Activated CD4-positive, alpha-beta T cell treated with anti-CD3 and anti-CD28 coated beads, Interleukin-2, amount 50 U/mL, for 48 hours (primary cell): ENCODE measurements around the gene CPNE5.

Experiments used
- DNase-seq, 2 experiments: peaks; one replicate each; pipeline ENCODE4 v3.0.0-alpha.2; 2020

The CPNE5 gene

GRCh38 chr6:36787210-36787609 is 52.0 kb downstream of the CPNE5 start:
- DNase-seq = no peak

DNA sequence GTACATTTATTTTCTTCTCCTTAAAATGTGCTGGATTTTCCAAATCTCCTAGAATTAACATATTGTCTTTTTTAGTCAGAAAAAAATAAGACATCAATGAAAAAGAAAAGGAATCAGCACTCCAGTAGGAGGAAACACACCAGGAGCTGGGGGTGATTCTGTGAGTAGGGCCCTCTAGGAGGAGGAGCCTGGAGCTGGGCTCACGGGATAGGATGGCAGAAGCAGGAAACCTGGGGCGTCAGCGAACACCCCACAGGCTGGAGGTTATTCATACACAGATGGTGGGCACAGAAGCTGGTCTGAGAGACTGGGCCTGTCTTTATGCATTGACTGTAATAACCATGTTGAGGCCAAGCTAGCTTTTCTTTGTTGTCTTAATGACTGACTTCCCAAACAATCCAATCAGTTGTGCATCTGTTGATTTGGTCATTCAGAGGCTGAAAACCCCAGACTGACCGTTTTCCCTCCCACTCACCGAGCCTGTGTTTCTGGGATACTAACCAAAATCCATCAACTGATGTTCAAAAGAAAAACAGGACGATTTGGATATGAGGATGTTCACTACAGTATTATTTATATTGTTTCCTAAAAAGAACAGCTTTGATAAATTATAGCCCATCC is 53.1 kb downstream of the CPNE5 start:
- no peak for DNase-seq

GRCh38 chr6:36784376-36784636 is 54.9 kb downstream of the CPNE5 start:
- DNase-seq = no peak

GRCh38 chr6:36783603-36784375 is 55.5 kb downstream of the CPNE5 start:
- no peak for DNase-seq

- no peak for DNase-seq
These were observed 57.6 kb downstream of the CPNE5 start for GRCh38 chr6:36781669-36782068.

DNA sequence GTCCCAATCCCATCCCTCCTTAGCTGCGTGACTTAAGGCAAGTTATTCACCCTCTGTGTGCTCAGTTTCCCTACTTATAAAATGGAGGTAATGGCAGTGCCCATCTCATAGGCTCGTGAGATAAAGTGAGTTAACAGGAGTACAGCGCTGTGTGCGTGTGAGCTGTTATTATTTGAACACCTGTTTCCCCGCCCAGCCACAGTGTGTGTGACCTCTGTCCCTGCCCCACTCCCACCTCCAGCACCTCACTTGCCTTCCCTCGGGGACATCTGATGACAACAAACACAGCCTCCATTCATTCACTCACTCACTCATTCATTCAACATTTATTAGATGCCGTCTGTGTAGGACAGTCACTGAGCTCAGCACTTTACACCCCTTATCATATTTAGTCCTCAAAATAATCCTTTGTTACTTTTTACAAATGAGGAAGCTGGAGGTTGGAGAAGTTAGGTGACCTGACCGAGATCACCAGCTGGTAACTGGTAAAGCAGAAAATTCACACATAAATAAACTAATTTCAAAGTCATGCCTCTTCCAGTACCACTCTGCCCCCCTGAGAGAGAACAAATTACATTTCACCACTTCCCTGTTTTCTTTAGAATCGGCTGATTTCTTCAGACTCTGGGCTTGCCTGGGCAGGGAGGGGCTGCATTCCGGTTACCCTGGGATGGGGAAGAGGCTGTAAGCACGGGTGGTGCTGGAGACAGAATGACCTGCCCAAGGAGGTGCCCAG is 58.6 kb downstream of the CPNE5 start:
- no peak for DNase-seq

DNA sequence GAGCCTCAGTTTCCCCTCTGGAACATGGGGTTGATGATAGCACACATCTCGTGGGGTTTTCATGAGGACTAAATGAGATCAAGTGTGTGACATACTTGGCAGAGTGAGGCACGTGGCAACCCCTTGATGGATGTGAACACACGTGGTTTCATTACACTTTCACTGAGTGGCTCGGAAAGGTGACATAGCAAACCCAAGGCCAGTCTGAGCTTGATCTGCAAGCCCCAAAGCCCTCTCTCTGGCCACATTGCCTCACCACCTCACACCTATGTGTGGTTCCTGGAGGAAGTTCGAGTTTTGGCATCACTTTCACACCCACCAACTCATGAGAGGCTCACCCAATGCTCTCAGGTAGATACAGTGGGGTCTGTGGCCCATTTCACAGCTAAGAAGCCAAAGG is 60.0 kb downstream of the CPNE5 start:
- DNase-seq = no peak

DNA sequence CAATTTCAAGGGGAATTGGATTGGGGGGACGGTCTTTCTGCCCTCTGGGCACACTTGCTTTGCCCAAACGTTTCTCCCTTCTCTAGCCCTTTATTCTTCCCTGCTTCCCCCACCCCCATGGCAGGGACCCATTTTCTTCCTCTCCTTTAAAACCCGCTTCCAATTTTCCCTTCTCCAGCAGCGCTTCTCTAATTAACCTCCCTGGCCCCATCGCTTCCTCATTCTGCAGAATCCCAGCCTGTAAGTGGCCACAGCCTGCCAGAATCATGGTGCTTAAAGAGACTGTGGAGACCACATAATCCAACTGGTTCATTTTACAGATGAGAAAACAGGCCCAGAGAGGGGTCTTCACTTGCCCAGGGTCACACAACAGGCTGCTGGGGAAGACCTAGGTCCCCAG is 61.4 kb downstream of the CPNE5 start:
- no peak for DNase-seq

GRCh38 chr6:36776167-36776566 is 63.1 kb downstream of the CPNE5 start:
- no peak for DNase-seq

DNA sequence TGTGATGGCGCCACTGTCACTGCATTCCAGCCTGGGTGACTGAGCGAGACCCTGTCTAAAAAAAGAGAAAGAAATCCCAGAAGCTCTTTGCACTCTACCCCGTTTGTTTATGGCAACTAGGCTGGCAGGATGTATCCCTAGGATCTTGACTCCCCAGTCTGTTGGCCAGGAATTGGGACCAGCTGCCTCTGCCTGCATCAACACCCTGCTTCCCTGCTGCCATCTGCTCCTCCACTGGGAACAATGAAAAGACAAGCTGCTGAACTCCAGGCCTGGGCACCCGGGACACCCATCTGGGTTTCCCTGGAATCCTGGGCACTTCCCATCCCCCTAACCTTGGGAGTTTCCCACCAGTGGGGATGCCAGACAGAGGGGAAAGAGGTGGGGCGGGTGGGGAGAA is 64.9 kb downstream of the CPNE5 start:
- no peak for DNase-seq

DNA sequence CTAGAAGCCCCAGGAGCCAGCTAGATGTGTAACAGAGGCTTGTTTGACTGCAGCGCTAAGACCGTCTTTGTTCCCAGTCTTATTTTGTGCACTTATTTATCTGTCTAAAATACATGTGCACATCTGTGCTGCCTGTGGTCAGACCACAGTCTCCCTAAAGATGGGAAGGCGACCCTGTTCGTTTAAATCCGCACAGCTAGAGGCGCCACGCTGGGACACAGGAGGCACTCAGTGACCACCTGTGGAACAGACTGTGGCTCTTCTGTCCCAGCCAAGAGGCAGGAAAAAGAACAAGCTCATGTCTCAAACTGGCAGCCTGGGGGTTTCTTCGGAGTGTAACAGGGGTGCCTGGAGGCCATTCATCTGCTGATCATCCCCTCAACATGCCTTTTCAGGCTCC is 66.8 kb downstream of the CPNE5 start:
- DNase-seq = no peak

GRCh38 chr6:36771145-36771544 is 68.1 kb downstream of the CPNE5 start:
- no peak for DNase-seq

DNA sequence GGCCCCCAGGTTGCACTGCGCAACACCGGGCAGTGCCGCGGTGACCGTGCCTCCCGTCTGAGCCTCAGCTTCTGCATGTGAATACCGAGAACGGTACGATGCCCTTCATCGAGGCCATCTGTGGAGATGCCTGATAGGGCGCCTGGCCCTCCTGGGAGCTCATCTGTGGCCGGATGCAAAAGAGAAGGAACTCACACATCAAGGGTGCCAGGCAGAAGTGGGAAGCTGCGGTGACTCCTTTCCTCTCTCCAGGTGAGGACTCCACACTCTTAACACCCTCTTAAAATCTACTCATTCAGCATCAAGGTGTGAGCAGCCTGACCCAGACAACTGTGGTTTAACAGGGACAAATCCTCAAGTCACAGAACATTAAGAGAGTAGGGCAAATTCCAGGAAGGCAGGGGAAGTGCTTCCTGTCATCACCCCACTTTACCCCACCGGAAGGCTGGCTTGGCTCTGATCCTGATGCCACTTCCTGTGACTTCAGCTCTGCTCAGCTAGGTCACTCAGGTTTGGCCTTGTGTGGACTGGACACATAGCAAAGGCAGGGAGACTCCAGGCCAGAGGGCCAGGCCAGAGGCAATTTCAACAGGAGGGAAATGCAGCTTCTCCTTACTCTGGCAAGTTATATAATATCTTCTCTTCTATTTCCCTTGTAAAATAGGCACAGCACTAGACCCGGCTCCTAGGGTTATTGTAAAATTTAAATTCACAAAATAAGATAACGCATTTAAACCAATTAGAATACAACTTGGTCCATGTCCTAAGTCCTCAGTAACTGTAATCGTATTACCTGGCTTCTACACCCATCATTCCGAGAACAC is 69.4 kb downstream of the CPNE5 start:
- DNase-seq = peak; percentile 53 to 63

DNA sequence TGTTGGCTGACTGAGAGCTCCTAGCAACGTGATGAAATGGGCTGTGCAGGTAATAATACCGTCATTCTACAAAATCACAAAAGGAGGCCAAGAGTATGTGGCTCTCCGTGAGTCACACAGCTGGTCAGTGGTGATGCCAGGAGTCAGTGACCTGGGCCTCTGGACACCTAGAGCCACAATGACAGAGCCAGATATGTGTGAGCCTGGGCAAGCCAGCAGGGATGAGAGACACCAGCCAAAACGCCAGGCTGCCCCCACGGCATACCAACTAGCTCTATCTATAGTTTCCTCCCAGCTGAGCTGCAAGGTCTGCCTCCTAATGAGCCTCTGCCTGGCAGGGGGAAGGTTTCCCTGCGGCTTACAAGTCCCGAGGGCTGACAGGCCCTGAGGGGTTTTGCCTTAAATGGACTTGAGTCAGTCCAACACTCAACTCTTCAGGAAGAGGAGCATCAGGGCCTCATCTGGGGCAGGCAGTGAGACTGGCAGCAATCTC is 70.0 kb downstream of the CPNE5 start:
- no peak for DNase-seq

GRCh38 chr6:36766399-36766945 is 72.8 kb downstream of the CPNE5 start:
- DNase-seq = no peak

DNA sequence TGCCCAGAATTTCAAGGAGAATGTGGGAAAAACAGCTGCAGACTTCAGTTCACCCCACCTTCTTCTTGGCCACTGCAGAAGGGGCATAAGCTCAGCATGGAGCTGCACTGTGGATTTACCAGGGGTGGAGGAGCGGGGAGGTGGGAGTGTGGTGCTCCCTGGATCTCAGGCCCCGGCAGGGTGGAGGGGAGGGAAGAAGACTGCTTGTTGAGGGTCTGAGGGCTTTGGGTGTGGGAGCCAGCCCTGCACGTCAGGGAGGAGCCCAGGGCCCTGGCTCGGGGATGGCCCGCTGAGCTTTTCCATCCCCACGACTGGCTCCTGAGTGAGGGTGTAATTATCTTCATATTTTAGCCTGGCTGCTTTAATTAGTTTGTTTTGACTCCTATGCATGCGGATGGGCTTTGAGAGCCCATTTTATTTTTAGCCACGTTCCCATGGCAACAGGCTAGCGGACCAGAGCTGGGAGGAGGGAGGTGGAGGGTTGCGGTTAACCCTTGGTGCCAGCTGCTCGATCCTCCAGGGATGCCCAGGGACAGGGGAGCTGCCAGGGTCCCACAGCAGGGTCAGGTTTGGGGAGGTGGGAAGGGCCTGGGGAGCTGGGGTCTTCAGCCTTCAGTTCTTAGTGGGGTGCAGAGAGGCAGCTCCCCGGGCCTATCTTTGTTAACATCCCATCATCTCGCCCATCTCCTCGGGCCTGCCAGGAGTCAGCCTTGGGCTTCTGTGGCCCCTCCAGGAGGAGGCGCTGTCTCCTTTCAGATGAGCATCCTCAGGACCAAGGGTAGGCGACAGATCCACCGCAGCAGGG is 73.4 kb downstream of the CPNE5 start:
- DNase-seq = peak; percentile 85 to 88

DNA sequence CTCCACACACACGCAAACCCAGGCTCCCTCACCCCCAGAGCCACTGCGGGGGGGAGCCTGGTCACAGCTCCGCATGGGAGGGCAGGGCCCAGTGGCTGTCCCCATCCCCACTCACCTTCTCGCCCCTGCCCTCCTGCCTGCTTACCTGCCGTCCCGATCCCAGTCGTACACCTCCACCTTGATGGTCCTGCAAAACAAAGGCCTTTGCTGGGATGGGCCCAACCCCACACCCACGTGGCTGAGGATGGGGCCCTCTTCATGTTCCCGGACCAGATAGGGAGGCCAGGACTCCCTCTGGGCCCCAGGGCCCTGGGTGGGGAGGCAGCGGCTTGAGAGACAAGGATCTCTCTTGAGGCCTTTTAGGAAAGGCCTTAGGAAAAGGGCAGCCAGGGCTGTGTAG is 74.1 kb downstream of the CPNE5 start:
- DNase-seq = no peak

GRCh38 chr6:36762123-36762522 is 77.1 kb downstream of the CPNE5 start:
- no peak for DNase-seq

- no peak for DNase-seq
These were observed 78.4 kb downstream of the CPNE5 start for GRCh38 chr6:36760685-36761435.

GRCh38 chr6:36759148-36759759 is 80.0 kb downstream of the CPNE5 start:
- DNase-seq = peak; percentile 81 to 86
